PC-9 (cell line): ENCODE results near the gene RPL28. TPM values are rescaled to one million over a fixed set of nuclear protein-coding genes. Genes with fewer than 3 reads are reported as not detected.

Experiments
- BruUV-seq: library from RNA; stranded (reverse); fragments of 400-500 nt; replicated peaks from 2 replicates; lab custom pipeline; 2021; lab: Mats Ljungman, UMichigan
- CTCF ChIA-PET: fragments of 300-600 bp; sonication (Branson Sonifier 250); formaldehyde crosslinking; loops from one replicate; lab custom pipeline; 2022; ENCODE audit warnings: antibody characterized with exemption; lab: Charles Lee
- POLR2A ChIA-PET: fragments of 300-600 bp; sonication (Branson Sonifier 250); formaldehyde crosslinking; loops from one replicate; lab custom pipeline; 2022; ENCODE audit warnings: antibody characterized with exemption; ENCODE audit not compliant: unreplicated experiment; lab: Charles Lee
- DNase-seq, 2 experiments: peaks; one replicate each; pipeline versions ENCODE4 v3.0.0 to v3.0.0-alpha.2; 2015 to 2022; ENCODE audit warnings: mixed read lengths in 1 of 2
- H2AFZ ChIP-seq: fragments of 200-600 bp; sonication (generic); 2 replicates; pipeline ENCODE4 v1.8.1; 2017; ENCODE audit warnings: antibody characterized with exemption
- H3F3A ChIP-seq: fragments of 200-600 bp; sonication (generic); 2 replicates; pipeline ENCODE4 v1.8.1; 2017; ENCODE audit warnings: antibody characterized with exemption, mild to moderate bottlenecking, low read depth; ENCODE audit not compliant: insufficient read depth
- H3K27ac ChIP-seq: fragments of 200-600 bp; sonication (generic); 2 replicates; pipeline ENCODE4 v1.6.1; 2016; ENCODE audit warnings: mixed run types
- H3K27me3 ChIP-seq: fragments of 200-600 bp; sonication (generic); 2 replicates; pipeline ENCODE4 v1.6.1; 2016; ENCODE audit warnings: low read depth, mixed run types; ENCODE audit not compliant: insufficient read depth
- H3K36me3 ChIP-seq: fragments of 200-600 bp; sonication (generic); 2 replicates; pipeline ENCODE4 v1.6.1; 2016; ENCODE audit warnings: low read depth, mixed run types
- H3K4me1 ChIP-seq: fragments of 200-600 bp; sonication (generic); replicated peaks from 2 replicates; pipeline ENCODE4 v1.6.1; 2016; ENCODE audit warnings: mixed run types; ENCODE audit not compliant: insufficient read depth
- H3K4me2 ChIP-seq: fragments of 200-600 bp; sonication (generic); 2 replicates; pipeline ENCODE4 v1.6.1; 2017; ENCODE audit warnings: mixed run types
- H3K4me3 ChIP-seq: fragments of 200-600 bp; sonication (generic); 2 replicates; pipeline ENCODE4 v1.6.1; 2016; ENCODE audit warnings: mixed run types
- H3K79me2 ChIP-seq: fragments of 200-600 bp; sonication (generic); 2 replicates; pipeline ENCODE4 v1.6.1; 2017; ENCODE audit warnings: low read depth, mixed run types
- H3K9me2 ChIP-seq: fragments of 200-600 bp; sonication (generic); 2 replicates; pipeline ENCODE4 v1.8.1; 2017; ENCODE audit warnings: mild to moderate bottlenecking; ENCODE audit not compliant: insufficient read depth
- H3K9me3 ChIP-seq: fragments of 200-600 bp; sonication (generic); 2 replicates; pipeline ENCODE4 v1.8.1; 2016; ENCODE audit warnings: low read depth; ENCODE audit not compliant: insufficient read depth
- H4K20me1 ChIP-seq: fragments of 200-600 bp; sonication (generic); 2 replicates; pipeline ENCODE4 v1.8.1; 2017; ENCODE audit not compliant: insufficient read depth
- CTCF ChIP-seq: fragments of 200-600 bp; sonication (generic); conservative IDR thresholded peaks from 2 replicates; pipeline ENCODE4 v1.6.1; 2017; ENCODE audit warnings: mixed run types, antibody characterized with exemption, mild to moderate bottlenecking, moderate library complexity
- EZH2 ChIP-seq: fragments of 200-600 bp; sonication (generic); IDR thresholded peaks from 2 replicates; pipeline ENCODE4 v1.8.0; 2017; ENCODE audit warnings: antibody characterized with exemption, low read depth
- intact Hi-C: fragments of 100-400 bp; cut with micrococcal nuclease; formaldehyde crosslinking; loops from one replicate; pipeline ENCODE4 v1.10.0; 2022; ENCODE audit not compliant: unreplicated experiment
- total RNA-seq: library from RNA; stranded (reverse); gene quantifications from 2 replicates; pipeline ENCODE4 v1.2.3, GENCODE V29; 2021

The RPL28 gene
- total RNA-seq, 1 experiment from 2014 or later: 2,433 TPM

GRCh38 chr19:55353356-55353802 lies 32.4 kb upstream of the RPL28 start:
- no peaks in the 10 kb centered on the region for H3K79me2 ChIP-seq
- H3K9me2 ChIP-seq: no peaks in the 10 kb centered on the region
- H3K4me3 ChIP-seq: peak overlapping the region; percentile 72
- TF ChIP-seq EZH2: no peak
- TF ChIP-seq CTCF: no peak
- peak overlapping the region; percentile 76 for H2AFZ ChIP-seq
- H4K20me1 ChIP-seq: no peaks in the 10 kb centered on the region
- H3F3A ChIP-seq: peaks cover 36% of the 10 kb centered on the region
- no peaks in the 10 kb centered on the region for H3K9me3 ChIP-seq
- peak overlapping the region; percentile 89 for H3K4me2 ChIP-seq
- H3K36me3 ChIP-seq: no peaks in the 10 kb centered on the region
- intact Hi-C loops: no loop called here
- H3K4me1 ChIP-seq: peaks cover 47% of the 10 kb centered on the region
- ChIA-PET POLR2A (interaction anchor here (0.6 to 1.2 kb wide), 2 partner anchors 14 to 73 kb away, joined by 3 to 7 read pairs; partner anchors contain the start of genes HSPBP1 and KMT5C), CTCF (interaction anchor here (0.9 kb wide), 1 partner anchor 52 kb away, joined by 4 read pairs; no protein-coding TSS in a partner anchor)
- BruUV-seq: TSS peak; percentile 47
- H3K27me3 ChIP-seq: peaks cover 5% of the 10 kb centered on the region
- no peak overlapping the region for H3K27ac ChIP-seq
- DNase-seq: no peak

GRCh38 chr19:55353803-55354697 lies 31.7 kb upstream of the RPL28 start:
- H3K4me1 ChIP-seq: peaks cover 47% of the 10 kb centered on the region
- H3K4me2 ChIP-seq: peak overlapping the region; percentile 89
- no peaks in the 10 kb centered on the region for H3K9me3 ChIP-seq
- no TSS peak for BruUV-seq
- peaks cover 5% of the 10 kb centered on the region for H3K27me3 ChIP-seq
- H4K20me1 ChIP-seq: no peaks in the 10 kb centered on the region
- H3K36me3 ChIP-seq: no peaks in the 10 kb centered on the region
- DNase-seq: peak; percentile 52 to 85
- H3K4me3 ChIP-seq: peak overlapping the region; percentile 72
- H3K27ac ChIP-seq: no peak overlapping the region
- ChIA-PET CTCF (interaction anchor here (0.6 to 0.9 kb wide), 3 partner anchors 9 to 176 kb away, joined by 3 to 4 read pairs (median 4); no protein-coding TSS in a partner anchor), POLR2A (interaction anchor here (1.2 kb wide), 1 partner anchor 15 kb away, joined by 7 read pairs; the partner anchor contains the start of gene KMT5C)
- no peak for TF ChIP-seq CTCF
- TF ChIP-seq EZH2: no peak
- H3K79me2 ChIP-seq: no peaks in the 10 kb centered on the region
- intact Hi-C loops: no loop called here
- no peaks in the 10 kb centered on the region for H3K9me2 ChIP-seq
- H2AFZ ChIP-seq: peak overlapping the region; percentile 76
- peaks cover 36% of the 10 kb centered on the region for H3F3A ChIP-seq

GRCh38 chr19:55354698-55355212 lies 31.0 kb upstream of the RPL28 start, which contains the start of gene COX6B2:
COX6B2 (minus strand) TSS chr19:55354719; CDS start chr19:55354521, 198 bp downstream.
- Histone ChIP-seq H3K4me3 (peak within 1 kb of the TSS; percentile 72), H3K27me3 (peaks cover 5% of the 10 kb centered on the region), H3K79me2 (no peaks in the 10 kb centered on the region), H3K9me3 (no peaks in the 10 kb centered on the region), H2AFZ (peak within 1 kb of the TSS; percentile 76), H3K27ac (no peak within 1 kb of the TSS), H3K36me3 (no peaks in the 10 kb centered on the region), H4K20me1 (no peaks in the 10 kb centered on the region), H3F3A (peaks cover 36% of the 10 kb centered on the region), H3K4me1 (peaks cover 45% of the 10 kb centered on the region), H3K4me2 (peak within 1 kb of the TSS; percentile 89), H3K9me2 (no peaks in the 10 kb centered on the region)
- POLR2A ChIA-PET: no interaction called here
- DNase-seq: no peak
- BruUV-seq: no TSS peak
- intact Hi-C loops: no loop called here
- CTCF ChIA-PET: interaction anchor here (0.6 to 0.7 kb wide), 2 partner anchors 9 to 176 kb away, joined by 3 to 4 read pairs; no protein-coding TSS in a partner anchor
- no peak for TF ChIP-seq CTCF
- TF ChIP-seq EZH2: no peak
